Measurements from ENCODE around the gene TTLL7.
"Not testable (repeated sequence)": the region's sequence is repeated elsewhere in the genome, so short reads cannot be mapped to it uniquely, and the experiment has no call there.

The TTLL7 gene

GRCh38 chr1:83931658-83932253 lies 67.2 kb downstream of the TTLL7 start:
- no peak for DNase-seq (ENCODE audit: low read depth)

DNA sequence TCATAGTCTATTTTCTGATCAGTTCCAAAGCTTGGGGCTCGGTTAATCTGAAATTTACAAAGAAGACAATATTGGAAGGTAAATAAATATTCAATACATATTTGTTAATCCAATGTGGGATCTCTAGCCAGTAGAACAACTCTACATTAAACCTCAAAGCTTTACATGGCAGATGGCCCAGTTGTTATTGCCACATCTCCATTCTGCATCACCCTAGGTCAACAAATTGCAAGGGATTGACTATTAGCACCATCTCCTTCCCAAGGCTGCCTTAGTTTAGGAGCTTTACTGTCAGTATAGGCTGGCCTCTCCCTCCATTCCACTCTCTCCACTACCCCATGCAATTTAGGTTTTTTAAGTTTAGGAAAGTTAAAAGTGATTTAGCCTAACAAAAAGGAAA lies 69.7 kb downstream of the TTLL7 start:
- DNase-seq (ENCODE audit: low read depth) = no peak

DNA sequence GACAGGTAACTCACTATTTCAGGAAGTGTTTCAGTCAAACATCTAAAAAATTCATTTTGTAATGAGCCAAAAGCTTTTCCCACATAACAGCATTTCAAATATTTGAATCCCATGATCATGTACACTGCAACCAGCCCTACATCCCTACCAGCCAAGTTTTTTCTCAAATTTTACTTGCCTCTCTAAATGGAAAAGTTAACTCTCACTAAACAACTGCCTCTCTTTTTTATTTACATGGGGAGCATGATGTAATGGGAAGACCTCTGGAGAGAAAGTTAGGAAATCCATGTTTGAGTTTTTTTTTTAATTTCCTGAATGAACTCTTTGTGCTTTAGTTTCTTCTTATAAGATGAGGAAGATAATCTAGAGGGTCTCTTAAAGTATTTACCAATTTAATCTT lies 70.5 kb downstream of the TTLL7 start:
- no peak for DNase-seq (ENCODE audit: low read depth)

DNA sequence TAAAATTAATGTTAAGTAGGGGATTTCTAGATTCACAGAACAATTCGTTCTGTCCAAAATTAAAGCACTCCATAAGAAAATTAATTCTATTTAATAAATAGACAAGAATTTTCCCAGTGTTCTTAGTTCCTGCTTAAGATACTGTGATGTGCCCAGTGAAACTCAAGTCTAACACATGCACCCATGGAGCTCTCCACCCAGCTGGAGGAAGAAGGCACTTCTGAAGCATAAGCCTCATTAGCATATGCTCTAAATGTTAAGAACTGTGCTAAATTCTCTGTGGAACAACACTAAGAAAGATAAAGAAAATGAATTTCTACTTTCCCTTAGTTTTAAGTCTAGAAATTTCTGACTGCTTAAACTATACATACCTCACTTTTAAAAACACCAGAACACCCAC lies 71.2 kb downstream of the TTLL7 start:
- no peak for DNase-seq (ENCODE audit: low read depth)

GRCh38 chr1:83927061-83927460 lies 71.9 kb downstream of the TTLL7 start:
- no peak for DNase-seq (ENCODE audit: low read depth)

DNA sequence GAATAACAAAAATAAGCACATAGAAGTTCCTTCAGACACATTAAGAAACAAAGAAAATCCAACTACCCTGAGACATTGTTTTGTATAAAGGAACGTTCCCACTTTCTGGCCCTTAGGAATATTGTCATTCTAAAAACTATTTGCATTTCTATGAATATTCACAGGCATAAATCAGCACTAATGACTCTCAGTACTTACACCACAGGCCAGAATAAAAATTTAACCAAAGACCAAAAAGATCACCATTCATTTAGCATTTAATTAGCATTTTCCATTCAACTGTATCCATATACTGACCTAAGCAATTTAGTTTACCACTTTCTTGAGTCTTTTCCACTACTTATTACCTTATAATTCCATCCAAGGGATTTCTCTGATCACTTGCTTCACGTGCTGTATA lies 75.4 kb downstream of the TTLL7 start:
- no peak for DNase-seq (ENCODE audit: low read depth)

DNA sequence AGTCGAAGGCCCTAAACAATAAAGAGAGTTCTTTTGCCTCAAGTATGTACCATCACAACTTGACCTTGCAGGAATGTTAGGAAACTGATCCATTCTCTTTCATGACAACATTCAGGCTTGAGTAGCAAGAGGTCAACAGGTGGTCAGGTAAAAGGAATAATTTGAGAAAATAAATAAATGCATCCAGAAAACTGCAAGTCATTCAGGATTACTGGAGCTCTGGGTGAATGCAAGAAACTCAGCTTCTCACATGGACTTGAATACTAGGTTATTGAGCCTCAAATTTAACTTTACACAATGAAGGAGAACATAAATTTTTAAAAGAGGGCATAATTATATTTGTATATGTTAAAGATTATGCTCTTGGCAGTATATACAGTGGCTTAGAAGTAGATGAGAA lies 76.5 kb downstream of the TTLL7 start:
- DNase-seq (ENCODE audit: low read depth) = no peak

DNA sequence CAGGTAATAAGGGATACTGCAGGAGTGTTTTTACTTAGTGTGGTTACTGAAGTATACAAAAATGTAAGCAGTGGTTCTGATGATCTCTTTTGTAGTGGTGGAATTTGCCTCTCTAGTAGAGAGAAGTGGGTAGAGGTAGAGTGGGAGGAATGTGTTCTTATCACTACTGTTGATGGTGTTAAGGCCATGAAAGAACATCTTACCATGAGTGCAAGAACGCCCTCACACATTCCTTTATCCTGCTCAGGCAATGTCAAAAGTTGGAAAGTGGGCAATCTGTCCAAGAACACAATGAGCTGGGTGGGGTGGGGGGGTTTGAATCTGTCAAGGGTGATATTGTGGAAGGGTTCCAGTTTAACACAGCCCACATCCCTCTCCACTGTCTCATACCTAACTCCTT lies 78.6 kb downstream of the TTLL7 start:
- DNase-seq (ENCODE audit: low read depth) = no peak

- DNase-seq (ENCODE audit: low read depth) = no peak
Measured at GRCh38 chr1:83919872-83920271, 79.1 kb downstream of the TTLL7 start.

GRCh38 chr1:83918688-83919285 lies 80.1 kb downstream of the TTLL7 start:
- no peak for DNase-seq (ENCODE audit: low read depth)

- DNase-seq (ENCODE audit: low read depth) = no peak
Measured at GRCh38 chr1:83917959-83918358, 81.0 kb downstream of the TTLL7 start.

- not testable (repeated sequence) for DNase-seq (ENCODE audit: low read depth)
Measured at GRCh38 chr1:83916094-83916493, 82.8 kb downstream of the TTLL7 start.

- DNase-seq (ENCODE audit: low read depth) = no peak
Measured at GRCh38 chr1:83912876-83913275, 86.1 kb downstream of the TTLL7 start.

DNA sequence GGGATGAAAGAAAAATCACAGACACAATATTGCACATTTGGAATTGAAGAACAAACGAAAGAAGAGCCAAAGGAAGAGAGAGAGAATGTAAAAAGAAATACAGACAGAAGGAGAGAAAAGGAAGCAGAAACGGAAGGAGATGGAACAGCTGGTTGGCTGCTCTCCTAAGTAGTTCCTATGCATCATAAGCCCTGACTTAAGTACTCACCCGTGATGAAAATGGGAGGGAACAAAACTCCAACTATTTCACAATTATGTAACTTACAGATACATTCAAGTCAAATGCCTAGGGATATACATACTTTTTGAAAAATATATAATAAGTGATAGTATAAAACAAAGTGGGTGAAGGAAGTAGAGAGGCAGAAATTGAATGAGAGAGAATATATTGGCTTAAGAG lies 88.5 kb downstream of the TTLL7 start:
- no peak for DNase-seq (ENCODE audit: low read depth)

GRCh38 chr1:83909687-83910086 lies 89.2 kb downstream of the TTLL7 start:
- DNase-seq (ENCODE audit: low read depth) = no peak

DNA sequence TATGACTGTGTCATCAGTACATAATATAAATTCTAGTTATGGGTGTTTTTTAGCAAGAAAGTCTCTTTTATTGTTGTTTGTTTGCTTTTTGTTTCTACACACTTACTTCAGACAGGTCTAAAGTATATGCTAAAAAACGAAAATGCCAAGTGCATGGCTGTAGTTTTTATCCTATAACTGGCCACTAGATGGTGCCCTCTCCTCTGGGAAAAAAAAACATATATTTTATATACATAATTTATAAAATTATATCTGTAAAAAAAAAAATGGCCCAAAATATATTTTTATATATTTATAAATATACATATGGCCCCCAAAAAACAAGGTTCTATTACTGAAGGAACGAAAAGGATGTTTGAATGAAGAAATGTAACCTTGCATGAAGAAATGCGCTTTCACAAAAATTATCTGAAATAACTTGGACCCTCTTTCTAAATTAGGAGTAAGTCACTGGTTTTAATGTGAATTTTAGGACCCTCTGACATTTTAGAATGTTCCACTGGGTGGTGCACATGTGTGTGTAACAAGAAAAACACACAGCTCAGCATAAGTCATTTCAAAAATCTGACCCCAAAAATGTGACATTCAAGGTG lies 93.5 kb downstream of the TTLL7 start:
- DNase-seq (ENCODE audit: low read depth) = no peak

- no peak for DNase-seq (ENCODE audit: low read depth)
Measured at GRCh38 chr1:83901547-83902155, 97.3 kb downstream of the TTLL7 start.

DNA sequence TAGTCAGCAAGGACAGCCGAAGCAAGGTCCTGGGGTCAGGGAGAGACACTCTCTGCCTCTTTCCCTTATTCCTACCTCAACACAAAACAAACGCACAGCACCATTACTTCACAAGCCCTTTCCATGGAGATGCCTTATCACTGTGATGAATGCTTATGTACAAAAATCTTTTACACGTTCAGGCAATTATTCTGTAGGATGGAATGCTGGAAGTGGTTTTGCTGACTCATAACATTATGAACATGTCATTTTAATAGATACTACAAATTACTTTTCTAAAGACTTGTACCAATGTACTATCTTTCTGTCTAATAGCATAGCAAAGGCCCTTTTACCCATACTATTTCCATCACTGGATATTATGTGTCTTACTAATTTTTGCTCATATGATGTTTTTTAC lies 98.4 kb downstream of the TTLL7 start:
- DNase-seq (ENCODE audit: low read depth) = no peak

DNA sequence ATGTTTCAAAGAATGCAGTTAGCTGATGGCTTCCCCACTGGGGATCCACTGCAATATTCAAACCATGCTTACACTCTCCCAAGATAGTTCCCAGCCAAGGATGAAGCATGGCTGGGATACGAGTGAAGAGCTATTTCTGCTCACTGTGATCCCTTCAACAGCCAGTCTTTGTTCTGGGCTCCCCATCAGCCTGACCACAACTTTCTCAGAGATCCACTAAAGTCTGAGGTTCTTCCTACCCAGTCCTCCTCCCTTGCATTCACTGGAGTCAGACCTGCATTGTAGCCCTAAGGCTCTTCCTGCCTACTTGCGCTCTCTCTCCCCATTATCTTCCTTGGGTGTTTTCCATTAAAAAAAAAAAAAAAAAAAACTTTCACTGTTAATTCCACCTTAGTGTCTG lies 101.4 kb downstream of the TTLL7 start:
- no peak for DNase-seq (ENCODE audit: low read depth)

DNA sequence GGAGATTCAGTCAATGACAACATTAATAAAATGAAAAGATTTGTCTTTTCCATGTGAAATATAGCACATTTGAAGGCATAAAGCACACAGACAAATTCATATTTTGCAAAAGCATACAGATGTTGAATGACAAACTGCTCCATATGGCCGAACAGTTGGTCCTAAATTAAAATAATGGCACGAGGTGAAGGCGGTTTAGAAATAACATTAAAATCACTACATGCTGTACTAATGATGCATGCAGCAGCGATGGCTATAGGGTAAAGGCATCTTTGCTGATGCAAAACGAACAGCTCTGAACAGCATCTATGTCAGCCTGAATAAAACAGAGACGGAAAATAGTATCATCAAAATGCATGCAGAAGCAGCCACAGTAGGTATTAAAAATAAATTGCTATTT lies 102.6 kb downstream of the TTLL7 start:
- DNase-seq (ENCODE audit: low read depth) = no peak

- DNase-seq (ENCODE audit: low read depth) = no peak
Measured at GRCh38 chr1:83889707-83890106, 109.2 kb downstream of the TTLL7 start.

DNA sequence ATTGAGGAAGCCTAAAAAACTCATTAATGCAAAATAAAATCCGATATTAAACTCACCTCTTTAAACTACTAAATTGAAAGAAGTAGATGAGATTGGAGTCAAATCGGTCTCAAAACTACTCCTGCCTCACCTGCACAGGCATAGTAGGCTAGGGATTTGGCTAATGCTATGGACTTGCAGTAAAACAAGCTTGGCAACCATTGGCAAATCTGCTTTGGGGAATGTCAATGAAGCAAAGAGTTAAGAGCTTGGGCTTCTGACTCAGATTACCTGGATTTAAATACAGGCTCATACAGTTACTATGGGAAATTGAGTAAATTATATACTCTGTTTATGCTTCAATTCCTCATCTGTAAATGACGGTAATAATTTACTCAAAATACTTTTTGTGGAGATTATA lies 111.4 kb downstream of the TTLL7 start:
- DNase-seq (ENCODE audit: low read depth) = no peak

GRCh38 chr1:83883979-83884378 lies 115.0 kb downstream of the TTLL7 start:
- DNase-seq (ENCODE audit: low read depth) = no peak

DNA sequence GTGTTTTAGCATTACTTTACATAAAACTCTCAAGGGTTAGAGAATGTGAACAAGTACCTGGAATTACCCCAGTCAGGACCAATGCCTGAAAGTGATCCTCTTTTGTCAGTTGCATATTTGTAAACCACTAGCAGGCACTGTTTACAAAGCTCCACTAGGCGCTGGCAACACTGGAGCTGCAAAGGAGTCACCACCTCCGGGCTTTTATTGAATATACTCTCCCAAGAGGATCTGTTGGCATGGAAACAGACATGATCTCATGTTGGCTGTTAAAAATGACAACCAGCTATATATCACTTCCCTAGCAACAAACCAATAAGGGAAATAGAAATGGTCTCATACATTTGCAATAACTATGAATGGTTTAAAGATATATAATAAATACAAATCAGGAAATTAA lies 116.0 kb downstream of the TTLL7 start:
- DNase-seq (ENCODE audit: low read depth) = no peak
